ENCODE data around the gene YDJC.
A peak's percentile ranks its signal among the peaks of the same experiment; 100 is the strongest.
"Not testable (repeated sequence)": the region's sequence is repeated elsewhere in the genome, so short reads cannot be mapped to it uniquely, and the experiment has no call there.

Gene YDJC, protein sequence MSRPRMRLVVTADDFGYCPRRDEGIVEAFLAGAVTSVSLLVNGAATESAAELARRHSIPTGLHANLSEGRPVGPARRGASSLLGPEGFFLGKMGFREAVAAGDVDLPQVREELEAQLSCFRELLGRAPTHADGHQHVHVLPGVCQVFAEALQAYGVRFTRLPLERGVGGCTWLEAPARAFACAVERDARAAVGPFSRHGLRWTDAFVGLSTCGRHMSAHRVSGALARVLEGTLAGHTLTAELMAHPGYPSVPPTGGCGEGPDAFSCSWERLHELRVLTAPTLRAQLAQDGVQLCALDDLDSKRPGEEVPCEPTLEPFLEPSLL

DNA sequence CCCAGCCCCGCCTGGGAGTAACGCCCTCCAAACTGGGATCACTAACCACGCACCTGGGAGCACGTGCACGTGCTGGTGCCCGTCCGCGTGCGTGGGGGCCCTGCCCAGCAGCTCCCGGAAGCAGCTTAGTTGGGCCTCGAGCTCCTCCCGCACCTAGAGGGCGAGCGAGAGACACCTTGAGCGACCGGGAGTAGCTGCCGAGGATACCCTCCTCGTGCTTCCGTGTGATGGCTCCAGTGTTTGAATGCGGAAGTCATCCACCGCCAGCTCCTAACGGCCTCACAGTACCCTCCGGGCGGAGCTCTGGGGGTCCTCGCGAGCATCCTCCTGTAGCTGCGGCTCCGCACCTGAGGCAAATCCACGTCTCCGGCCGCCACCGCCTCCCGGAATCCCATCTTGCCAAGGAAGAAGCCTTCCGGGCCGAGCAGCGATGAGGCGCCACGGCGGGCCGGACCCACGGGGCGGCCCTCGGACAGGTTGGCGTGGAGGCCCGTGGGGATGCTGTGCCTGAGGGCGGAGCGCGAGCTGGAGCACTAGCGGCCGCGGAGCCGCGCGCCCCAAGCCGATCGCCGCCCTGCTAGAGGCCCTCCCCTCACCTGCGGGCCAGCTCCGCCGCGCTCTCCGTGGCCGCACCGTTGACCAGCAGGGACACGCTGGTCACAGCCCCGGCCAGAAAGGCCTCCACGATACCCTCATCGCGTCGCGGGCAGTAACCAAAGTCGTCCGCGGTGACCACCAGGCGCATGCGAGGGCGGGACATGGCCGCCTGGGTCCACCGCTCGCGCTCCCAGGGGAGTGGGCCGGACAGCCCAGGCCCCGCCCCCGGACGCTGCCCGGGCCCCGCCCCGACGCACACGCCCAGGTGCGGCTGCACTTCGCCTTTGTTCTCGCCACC lies at the start of gene YDJC:
YDJC (minus strand) TSS at position 768 of the 895 bp plus-strand sequence; CDS start at position 760, 8 bp downstream.
- peak; percentile 92 for DNase-seq

DNA sequence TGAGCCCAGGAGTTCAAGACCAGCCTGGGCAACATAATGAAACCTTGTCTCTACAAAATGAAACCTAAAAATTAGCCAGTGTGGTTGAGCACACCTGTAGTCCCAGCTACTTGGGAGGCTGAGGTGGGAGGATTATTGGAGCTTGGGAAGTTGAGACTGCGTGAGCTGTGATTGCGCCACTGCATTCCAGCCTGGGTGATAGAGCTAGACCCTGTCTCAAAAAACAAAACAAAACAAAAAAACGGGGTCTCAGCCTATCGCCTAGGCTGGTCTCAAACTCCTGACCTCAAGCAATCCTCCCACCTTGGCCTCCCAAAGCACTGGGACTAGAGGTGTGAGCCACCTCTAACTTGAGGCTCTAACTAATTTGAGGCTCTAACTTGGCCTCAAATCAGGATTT lies 49.6 kb upstream of the YDJC start:
- DNase-seq = no peak

DNA sequence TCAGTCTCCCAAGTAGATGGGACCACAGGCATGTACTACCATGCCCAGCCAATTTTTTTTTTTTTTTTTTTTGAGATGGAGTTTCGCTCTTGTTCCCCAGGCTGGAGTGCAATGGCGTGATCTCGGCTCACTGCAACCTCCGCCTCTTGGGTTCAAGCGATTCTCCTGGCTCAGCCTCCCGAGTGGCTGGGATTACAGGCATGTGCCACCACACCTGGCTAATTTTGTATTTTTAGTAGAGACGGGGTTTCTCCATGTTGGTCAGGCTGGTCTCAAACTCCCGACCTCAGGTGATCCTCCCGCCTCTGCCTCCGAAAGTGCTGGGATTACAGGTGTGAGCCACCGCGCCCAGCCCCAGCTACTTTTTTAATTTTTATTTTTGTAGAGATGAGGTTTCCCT lies 49.0 kb upstream of the YDJC start:
- not testable (repeated sequence) for DNase-seq

DNA sequence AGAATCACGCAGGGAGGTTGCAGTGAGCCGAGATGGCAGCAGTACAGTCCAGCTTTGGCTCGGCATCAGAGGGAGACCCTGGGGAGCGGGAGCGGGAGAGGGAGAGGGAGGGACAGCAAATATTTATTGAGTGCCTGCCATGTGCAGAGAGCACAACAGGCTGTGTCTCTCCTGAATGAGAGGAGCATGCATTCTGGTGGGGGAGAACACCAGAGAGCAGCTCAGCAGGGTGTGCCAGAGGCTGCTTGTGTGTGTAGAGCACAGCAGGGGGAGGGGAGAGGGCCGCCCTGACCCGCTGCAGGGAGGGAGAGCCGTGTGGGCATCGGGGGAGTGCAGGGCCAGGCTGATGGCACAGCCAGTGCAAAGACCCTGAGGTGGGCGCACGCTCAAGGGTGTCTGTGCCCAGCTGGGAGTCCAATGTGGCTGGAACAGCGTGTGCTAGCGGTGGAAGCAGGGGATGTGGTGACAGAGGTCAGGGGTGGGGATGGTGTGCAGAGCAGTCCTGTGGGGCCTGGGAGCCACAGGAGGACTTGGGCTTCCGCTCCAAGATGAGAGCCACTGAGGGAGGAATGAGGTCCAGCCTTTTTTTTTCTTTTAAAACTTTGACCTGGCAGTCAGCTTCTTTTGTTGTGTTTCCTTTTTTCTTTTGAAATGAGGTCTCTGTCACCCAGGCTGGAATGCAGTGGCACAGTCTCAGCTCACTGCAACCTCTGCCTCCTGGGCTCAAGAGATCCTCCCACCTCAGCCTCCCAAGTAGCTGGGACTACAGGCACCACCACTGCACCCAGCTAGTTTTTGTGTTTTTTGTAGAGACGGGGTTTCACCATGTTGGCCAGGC lies 48.0 kb upstream of the YDJC start:
- no peak for DNase-seq

DNA sequence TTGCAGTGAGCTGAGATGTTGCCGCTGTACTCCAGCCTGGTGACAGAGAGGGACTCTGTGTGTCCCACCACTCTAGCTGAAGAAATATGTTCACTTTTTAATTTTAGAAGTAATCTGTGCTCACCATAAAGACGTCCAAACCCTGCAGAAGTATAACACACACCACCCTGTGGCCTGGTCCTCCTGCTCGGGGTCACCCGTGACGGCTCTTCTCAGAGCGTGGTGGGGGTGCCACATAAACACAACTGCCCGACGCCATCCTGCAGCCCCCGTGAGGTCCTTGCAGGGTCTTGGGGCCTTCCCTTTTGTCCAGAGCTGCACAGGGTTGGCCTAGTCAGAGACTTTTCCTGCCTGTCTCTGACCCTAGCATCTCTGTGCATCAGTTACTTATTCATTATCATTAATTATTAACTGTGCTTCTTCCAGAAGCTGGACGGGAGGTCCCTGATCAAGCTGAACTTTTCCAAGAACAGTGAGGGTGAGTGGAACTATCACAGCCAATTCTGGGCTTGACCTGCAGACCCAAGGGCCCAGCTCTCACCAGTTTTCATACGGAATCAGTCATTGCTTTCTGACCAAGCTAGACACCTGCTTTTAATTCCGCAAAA lies 44.9 kb upstream of the YDJC start:
- DNase-seq = no peak

DNA sequence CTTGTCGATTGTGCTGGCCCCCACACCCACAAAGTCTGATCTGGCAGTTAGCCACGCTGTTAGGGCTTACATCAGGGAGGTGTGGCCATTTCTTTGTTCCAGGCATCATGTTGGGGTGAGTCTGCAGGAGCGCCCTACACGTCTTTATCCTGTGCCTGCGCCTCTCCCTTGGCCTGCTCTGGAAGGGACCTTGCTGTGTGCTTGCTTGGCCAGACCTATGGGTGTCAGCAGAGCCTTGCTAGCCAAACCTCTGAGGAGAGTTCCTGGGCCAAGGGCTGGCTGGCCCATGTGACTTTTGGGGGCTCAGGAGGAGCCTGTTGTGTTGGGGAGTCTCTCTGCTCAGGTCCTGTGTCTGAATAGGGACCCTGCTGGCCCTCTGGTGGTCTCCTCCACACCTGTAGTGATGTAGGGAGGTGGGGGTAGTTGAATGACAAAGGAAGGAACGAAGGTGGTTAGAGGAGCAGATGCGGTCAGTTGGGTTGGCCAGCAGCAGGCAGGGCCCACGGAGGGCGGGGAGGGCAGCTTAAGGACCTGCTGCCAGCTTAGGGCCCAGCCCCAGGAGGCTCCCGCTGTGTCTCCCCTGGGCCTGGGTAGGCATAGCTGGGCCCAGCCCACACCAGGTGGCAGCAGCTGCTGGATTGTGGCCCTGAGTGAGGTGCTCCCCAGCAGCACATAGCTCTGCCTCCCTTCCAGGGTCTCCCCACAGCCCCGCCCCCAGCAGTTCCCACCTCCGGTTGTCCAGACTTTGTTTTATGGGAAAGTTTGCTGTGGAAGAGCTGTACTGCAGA lies 43.9 kb upstream of the YDJC start:
- DNase-seq = no peak

DNA sequence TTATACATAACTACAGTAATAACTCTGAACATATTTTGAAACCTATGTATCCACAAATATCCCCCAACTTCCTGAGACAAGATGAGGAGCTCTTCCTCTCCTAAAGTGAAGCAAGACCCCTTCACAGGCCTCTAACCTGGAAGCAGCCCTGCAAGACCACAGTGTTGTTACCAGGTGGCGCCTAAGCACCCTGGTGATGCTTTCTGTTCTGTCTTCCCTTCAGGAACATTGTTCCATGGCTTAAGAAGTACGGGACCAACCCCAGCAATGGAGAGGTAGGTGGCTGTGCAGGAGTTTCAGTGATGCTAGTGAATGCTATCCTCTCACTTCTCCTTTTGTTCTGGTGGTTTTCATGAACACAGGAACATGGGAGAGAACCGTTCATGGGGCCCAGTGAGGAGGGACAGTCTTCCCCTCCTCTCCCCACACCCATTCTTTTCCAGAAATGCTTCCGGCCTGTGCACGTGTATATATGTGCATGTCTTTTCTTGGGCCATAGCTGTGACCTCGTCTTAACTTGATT lies 42.3 kb upstream of the YDJC start:
- no peak for DNase-seq

DNA sequence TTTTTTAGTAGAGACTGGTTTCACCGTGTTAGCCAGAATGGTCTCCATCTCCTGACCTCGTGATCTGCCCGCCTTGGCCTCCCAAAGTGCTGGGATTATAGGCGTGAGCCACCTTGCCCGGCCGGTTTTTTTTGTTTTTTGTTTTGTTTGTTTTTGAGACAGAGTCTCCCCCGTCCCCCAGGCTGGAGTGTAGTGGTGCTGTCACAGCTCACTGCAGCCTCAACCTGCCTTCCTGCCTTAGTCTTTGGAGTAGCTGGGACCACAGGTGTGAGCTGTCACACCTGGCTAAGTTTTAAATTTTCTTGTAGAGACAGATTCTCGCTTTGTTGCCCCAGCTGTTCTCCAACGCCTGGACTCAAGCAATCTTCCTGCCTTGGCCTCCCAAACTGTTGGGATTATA lies 39.2 kb upstream of the YDJC start:
- peak; percentile 77 for DNase-seq

DNA sequence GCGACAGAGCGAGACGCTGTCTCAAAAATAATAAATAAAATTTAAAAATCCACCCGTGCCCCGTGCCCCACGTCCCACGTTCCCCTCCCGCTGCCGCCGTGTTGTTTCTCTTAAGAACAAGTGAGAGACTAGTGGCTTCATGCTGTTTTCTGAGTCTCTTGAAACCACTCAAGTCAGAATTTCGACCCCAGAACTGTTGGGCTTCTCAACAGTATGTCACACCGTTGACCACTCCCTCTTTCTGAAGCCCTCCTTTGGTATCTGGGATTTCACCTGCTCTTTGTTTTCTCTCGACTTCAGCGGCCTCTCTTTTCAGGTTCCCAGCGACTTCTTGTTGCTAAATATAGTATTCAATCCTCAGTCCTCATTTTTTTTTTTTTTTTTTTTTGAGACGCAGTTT lies 37.0 kb upstream of the YDJC start:
- peak; percentile 10 for DNase-seq

DNA sequence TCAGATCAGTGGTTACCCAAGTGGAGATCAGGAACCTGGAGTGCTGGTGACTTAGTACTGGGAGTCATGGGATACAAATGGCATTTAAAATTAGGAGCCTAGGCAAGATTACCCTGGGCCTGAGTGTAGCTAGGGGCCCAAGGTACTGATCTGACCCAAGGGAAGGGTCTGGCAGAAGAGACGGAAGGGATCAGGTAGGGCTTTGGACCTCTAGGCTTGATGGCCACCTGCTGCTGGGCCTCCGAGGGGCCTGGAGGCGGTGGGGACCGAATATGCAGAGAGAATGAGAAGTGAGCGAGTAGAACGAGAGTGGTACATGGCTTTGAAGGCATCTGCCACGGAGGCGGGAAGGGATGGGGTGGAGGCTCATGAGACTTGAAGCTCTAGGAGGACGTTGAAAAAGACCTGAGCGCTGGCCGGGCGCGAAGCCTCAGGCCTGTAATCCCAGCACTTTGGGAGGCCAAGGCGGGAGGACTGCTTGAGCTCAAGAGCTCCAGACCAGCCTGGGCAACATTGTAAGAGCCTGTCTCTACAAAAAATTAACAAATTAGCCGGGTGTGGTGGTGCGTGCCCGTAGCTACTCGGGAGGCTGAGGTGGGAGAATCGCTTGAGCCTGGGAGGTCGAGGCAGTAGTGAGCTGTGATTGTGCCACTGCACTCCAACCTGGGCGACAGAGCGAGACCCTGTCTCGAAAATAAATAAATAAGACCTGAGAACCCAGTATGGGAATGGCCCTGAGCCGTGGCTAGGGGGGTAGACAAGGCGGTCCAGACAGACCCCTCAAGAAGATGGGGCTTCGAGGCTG lies 35.4 kb upstream of the YDJC start:
- DNase-seq = peak; percentile 14

DNA sequence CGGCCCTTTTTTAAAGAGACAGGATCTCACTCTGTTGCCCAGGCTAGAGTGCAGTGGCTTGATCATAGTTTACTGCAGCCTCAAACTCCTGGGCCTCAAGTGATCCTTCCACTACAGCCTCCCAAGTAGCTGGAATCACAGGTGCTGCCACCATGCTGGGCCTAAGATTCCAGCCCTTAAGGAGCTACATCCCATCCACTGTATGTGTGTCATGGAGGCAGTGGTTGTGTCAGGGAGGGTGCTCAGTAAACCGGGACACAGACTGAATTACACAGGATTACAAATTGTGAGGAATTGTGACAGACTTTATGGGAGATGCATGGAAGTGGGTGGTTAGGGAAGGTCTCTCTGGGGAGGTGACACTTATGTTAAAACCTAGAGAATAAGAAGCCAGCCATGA lies 33.9 kb upstream of the YDJC start:
- DNase-seq = no peak

DNA sequence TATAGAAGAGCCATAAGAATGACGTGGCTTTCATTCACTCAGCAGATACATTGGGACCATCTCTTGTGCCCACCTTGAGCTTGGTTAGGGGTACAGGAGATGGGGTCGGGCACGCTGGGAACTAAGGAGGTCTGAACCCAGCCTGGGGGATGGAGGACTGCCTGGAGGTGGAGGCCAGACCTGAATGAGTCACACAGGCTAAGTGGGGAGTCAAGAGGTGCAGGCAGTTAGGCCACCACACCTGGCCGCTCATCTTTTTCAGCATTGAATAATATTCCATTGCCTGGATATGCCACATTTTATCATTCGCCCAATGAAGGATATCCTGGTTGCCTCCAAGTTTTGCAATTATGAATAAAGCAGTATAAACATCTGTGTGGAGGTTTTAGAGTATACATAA lies 32.2 kb upstream of the YDJC start:
- DNase-seq = no peak

DNA sequence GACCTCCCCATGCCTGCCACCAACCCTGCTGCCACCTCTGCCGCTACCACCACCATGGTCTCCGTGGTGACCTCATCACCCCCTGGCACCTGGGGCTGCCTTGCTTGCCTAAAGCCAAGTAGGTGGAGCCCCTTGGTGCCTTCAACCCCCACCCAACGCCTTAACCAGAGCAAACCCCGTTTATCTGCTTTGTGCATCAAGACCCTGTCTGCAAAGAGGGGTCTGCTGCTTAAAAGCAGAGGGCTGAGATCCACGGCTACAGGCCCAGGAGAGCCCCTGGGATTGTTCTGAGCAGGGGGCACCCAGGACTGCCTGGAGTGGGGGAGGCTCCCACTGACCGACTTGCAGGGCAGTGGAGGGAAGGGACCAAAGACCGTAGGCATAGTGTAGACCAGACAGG lies 31.1 kb upstream of the YDJC start:
- no peak for DNase-seq

DNA sequence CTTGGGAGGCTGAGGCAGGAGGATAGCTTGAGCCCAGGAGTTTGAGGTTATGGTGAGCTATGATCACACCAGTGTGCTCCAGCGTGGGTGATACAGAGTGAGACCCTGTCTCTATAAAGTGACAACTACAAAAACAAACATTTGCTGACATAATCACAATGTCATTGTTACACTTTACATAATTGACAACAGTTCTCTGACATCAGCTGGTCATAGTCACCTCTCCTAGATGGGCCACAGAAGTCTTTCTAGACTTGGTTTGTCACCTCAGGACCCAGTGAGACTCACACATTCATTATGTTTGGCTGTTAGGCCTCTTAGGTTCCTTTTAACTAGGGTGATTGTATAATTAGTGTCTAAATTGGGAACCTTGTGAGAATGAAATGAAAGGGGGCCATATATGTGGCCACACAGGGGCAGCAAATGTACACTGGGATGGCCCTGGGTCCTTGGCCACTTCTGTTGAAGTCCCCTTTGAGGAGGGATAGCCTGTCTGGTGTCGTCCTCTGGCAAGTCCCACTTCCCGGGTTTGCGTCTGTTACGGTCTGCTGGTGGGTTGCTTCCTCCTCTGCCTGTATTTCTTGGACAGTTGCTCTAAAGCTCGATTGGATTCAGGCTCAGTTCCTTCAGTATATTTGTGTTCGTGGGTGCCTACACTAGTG lies 30.2 kb upstream of the YDJC start:
- no peak for DNase-seq

DNA sequence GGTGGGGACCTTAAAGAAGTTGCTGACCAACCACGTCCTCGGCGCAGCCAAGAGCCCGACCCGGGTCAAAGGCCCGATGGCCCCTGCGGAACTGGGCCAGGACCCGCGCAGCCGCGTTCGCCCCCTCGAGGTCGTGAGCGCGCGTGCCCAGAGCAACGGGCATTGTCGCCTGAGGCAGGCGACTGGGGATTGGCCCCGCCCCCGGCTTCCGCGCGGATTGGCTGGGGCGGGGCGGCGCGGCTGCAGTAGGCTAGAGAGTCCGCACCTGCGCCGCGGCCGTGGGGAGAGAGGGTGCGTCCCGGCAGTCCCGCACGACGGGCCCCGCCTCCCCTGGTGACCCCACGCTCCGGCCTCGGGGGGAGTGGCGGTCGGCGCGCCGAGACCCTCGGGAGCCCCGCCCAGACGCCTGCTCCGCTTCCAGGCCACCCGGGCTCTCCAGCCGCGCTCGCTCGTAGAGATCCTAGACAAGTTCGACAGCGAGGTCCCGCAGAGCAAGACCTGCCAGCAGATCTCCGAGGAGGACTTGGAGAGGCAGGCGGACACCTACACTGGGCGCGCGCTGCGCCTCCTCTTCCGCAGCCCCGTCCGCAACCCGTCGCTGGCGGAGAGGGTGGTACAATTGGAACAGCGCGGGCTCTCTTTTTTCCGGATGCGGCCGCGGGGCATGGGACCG lies 27.7 kb upstream of the YDJC start:
- DNase-seq = peak; percentile 85

DNA sequence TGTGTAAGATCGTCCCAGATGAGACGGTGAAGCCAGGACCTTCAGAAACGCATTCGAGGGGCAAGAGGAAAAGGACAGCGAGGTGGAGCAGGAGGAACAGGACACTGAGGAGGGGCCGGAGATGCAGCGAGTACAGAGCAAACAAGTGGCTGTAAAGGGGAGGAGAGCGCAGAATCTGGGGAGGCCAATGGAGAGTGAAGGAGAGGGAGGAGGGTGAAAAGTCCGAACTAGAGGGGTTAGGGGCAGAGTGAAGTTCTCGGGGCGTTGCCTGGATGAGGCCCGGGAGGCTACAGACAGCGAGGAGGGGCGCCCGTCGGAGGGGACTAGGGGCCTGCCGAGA lies 27.2 kb upstream of the YDJC start:
- DNase-seq = peak; percentile 57

DNA sequence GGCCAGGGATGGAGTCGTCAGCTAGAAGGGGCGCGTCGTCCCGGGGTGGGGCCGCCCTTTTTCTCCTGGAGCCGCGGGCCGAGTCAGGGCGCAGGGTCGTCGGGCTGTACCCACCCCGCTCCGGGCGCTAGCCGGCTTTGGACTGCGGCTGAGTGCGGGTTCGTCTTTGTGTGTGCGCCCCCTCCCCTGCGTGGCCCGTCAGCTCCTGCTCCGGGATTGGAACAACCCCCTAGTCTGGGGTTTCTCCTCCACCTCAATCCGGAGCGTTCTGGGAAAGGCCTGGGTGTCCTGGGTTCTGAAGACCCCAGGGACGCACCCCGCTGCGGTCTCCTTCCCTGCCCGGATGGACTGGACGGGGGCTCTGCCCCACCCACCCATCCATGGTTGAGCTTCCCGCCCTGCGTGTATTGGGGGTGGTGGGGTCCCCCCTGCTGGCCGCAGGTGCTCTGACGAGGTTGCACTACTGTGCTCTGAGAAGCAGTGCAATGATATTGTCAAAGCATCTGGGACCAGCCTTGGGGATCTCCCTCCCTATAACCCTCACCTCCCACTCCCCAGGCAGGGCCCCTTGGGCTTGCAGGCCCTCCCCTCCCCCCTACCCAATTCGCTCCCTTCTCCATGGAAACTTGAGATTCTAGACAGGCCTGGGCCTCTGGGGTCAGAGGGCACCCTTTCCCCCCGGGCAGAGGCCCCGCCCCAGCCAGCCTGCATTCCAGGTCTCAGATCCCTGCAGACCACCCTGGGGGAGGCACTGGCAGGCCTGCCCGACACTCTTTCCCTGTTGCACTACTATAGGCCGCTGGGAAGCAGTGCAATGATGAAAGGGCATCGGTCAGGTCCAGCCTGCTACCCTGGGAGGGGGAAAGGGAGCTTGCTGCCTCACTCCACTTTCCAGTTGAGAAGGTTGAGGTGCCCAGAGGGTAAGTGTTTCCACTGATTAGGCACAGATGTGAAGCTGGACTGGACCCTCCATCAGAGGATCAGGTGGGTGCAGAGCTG lies 23.0 kb upstream of the YDJC start:
- DNase-seq = no peak

DNA sequence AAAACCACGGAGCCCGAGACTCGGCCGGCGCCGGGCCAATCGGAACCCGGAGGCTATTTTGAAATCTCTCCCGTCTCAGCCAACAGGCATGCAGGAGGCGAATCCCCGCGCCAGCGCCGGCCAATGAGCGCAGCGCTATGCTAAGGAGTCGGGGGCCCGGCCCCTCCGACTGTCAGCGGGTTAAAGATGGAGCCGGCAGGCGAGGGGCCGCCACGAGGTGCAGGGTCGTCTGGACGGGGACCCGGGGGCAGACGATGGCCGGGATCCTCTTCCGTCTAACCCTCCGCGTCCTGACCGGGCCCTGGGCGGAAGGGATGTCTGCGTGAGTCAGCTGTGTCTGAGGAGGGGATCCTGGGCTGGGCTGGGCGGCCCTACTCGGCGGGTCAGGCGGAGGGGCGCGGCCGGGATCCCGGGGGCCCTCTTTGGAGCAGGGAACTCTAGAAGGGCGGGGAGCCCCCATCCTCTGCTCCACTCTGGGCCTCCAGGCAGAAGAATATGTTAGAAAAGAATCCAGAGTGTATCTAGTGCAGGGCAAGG lies 22.3 kb upstream of the YDJC start:
- peak; percentile 76 for DNase-seq

All from DMS53 (cell line).